K562 (cell line): Measurements from ENCODE around the gene LYRM1. TPM values are rescaled to one million over a fixed set of nuclear protein-coding genes. Genes with fewer than 3 reads are reported as not detected.

Experiments
- ETV5 ChIP-seq: sonication (generic); formaldehyde crosslinking; IDR thresholded peaks from 2 replicates; pipeline ENCODE4 v1.4.0; 2020; ENCODE audit warnings: low read depth, mild to moderate bottlenecking, missing genetic modification reagents
- NR1H2 ChIP-seq: sonication (generic); formaldehyde crosslinking; IDR thresholded peaks from 2 replicates; pipeline ENCODE4 v1.4.0; 2020; ENCODE audit warnings: mild to moderate bottlenecking, missing genetic modification reagents
- SAFB ChIP-seq: fragments of 200-400 bp; formaldehyde crosslinking; IDR thresholded peaks from 2 replicates; pipeline ENCODE4 v1.6.1; 2017; ENCODE audit warnings: low read depth, low read length, borderline replicate concordance
- ZEB2 ChIP-seq: fragments of 450-650 bp; IDR thresholded peaks from 2 replicates; pipeline ENCODE4 v1.6.1; 2016
- polyA plus RNA-seq, 8 experiments: library from polyadenylated mRNA; depleted of rRNA in 4 of 8; stranded (reverse) in 5 of 8; unstranded in 3 of 8; fragments of >200 nt; fragmentation: Nextera tagmentation in 2 of 8; fragmentation: Illumina TruSeq in 1 of 8; extraction: Ambion mirVana in 2 of 8; extraction: Trizol in 1 of 8; gene quantifications; 2 replicates each; pipeline versions ENCODE4 v1.2.1 to v1.2.3, GENCODE V29; 2011 to 2014; ENCODE audit warnings: inconsistent platforms in 1 of 8, missing spikeins in 1 of 8
- total RNA-seq, 7 experiments: library from RNA; depleted of rRNA in 6 of 7; stranded (reverse); fragments of >200 nt in 6 of 7; fragmentation: Illumina TruSeq in 2 of 7; extraction: Trizol in 2 of 7; gene quantifications; 2 replicates each; pipeline versions ENCODE4 v1.2.1 to v1.2.3, GENCODE V29; 2011 to 2021; ENCODE audit warnings: low replicate concordance in 1 of 7
- TF ChIP-seq, protein P1 (sequence below): sonication (generic); formaldehyde crosslinking; IDR thresholded peaks from 2 replicates; pipeline ENCODE4 v1.8.0; 2022; ENCODE audit warnings: missing genetic modification reagents, mild to moderate bottlenecking, borderline replicate concordance
- TF ChIP-seq, protein P2 (sequence below), 3 experiments: fragments of 200-800 bp in 1 of 3; fragments of 250-450 bp in 1 of 3; fragments of 450-650 bp in 1 of 3; sonication (Bioruptor Pico) in 1 of 3; sonication (Bioruptor generic) in 1 of 3; formaldehyde crosslinking in 1 of 3; IDR thresholded peaks; 2 replicates each; pipeline versions ENCODE4 v1.6.1 to v1.8.0; 2016 to 2022; ENCODE audit warnings: mild to moderate bottlenecking in 2 of 3, missing genetic modification characterization in 2 of 3, missing compliant biosample characterization in 1 of 3, moderate library complexity in 1 of 3
- TF ChIP-seq, protein P3 (sequence below): fragments of 450-650 bp; IDR thresholded peaks from 2 replicates; pipeline ENCODE4 v1.6.1; 2016; ENCODE audit warnings: missing biosample characterization, missing genetic modification characterization

The LYRM1 gene
- total and polyA plus RNA-seq, 9 of the 15 experiments (the other 6 are each of a cell fraction or from before 2014, with no cell fraction given): 17.5 to 44.1 (median 32.7) TPM

DNA sequence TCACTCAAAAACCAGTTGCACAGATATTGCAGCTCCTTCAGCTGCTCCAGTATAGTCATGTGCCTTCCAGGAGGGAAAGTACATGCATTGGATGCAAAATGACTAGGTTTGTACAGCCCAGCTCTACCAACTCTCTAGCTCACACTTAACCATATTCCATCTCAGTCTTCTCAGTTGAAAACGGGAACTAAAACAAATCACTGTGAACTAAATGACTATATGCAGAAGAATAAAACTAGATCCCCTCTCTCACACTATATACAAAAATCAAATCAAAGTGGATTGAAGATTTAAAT lies 25.3 kb upstream of the LYRM1 start (continued):
- TF ChIP-seq, protein P1, sequence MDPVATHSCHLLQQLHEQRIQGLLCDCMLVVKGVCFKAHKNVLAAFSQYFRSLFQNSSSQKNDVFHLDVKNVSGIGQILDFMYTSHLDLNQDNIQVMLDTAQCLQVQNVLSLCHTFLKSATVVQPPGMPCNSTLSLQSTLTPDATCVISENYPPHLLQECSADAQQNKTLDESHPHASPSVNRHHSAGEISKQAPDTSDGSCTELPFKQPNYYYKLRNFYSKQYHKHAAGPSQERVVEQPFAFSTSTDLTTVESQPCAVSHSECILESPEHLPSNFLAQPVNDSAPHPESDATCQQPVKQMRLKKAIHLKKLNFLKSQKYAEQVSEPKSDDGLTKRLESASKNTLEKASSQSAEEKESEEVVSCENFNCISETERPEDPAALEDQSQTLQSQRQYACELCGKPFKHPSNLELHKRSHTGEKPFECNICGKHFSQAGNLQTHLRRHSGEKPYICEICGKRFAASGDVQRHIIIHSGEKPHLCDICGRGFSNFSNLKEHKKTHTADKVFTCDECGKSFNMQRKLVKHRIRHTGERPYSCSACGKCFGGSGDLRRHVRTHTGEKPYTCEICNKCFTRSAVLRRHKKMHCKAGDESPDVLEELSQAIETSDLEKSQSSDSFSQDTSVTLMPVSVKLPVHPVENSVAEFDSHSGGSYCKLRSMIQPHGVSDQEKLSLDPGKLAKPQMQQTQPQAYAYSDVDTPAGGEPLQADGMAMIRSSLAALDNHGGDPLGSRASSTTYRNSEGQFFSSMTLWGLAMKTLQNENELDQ (CRISPR knock-in tag): no peak
- TF ChIP-seq ZEB2 (no peak), ETV5 (CRISPR knock-in tag) (no peak), SAFB (no peak), NR1H2 (CRISPR knock-in tag) (no peak)
- TF ChIP-seq, protein P2, sequence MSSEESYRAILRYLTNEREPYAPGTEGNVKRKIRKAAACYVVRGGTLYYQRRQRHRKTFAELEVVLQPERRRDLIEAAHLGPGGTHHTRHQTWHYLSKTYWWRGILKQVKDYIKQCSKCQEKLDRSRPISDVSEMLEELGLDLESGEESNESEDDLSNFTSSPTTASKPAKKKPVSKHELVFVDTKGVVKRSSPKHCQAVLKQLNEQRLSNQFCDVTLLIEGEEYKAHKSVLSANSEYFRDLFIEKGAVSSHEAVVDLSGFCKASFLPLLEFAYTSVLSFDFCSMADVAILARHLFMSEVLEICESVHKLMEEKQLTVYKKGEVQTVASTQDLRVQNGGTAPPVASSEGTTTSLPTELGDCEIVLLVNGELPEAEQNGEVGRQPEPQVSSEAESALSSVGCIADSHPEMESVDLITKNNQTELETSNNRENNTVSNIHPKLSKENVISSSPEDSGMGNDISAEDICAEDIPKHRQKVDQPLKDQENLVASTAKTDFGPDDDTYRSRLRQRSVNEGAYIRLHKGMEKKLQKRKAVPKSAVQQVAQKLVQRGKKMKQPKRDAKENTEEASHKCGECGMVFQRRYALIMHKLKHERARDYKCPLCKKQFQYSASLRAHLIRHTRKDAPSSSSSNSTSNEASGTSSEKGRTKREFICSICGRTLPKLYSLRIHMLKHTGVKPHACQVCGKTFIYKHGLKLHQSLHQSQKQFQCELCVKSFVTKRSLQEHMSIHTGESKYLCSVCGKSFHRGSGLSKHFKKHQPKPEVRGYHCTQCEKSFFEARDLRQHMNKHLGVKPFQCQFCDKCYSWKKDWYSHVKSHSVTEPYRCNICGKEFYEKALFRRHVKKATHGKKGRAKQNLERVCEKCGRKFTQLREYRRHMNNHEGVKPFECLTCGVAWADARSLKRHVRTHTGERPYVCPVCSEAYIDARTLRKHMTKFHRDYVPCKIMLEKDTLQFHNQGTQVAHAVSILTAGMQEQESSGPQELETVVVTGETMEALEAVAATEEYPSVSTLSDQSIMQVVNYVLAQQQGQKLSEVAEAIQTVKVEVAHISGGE (CRISPR knock-in tag; IDR thresholded peaks at IDR 0.05): no peak
- TF ChIP-seq, protein P3, sequence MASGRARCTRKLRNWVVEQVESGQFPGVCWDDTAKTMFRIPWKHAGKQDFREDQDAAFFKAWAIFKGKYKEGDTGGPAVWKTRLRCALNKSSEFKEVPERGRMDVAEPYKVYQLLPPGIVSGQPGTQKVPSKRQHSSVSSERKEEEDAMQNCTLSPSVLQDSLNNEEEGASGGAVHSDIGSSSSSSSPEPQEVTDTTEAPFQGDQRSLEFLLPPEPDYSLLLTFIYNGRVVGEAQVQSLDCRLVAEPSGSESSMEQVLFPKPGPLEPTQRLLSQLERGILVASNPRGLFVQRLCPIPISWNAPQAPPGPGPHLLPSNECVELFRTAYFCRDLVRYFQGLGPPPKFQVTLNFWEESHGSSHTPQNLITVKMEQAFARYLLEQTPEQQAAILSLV (tag): no peak
